ENCODE data around the gene SEL1L3. TPM values are rescaled to one million over a fixed set of nuclear protein-coding genes. Genes with fewer than 3 reads are reported as not detected.

Gene SEL1L3
- total and polyA plus RNA-seq, 2 donors (not counting 1 experiment from before 2014, with no cell fraction given) = 120 to 280 TPM

- H2AFZ ChIP-seq (ENCODE audit: insufficient read depth, low read depth, low read length, poor library complexity, severe bottlenecking) = no peak overlapping the region
- H3K9me3 ChIP-seq (ENCODE audit: control extremely low read depth in 1 of 3, control insufficient read depth in 2 of 3, insufficient read depth in 1 of 3, low read length in 2 of 3) = no peaks in the 10 kb centered on the region
- WGBS (ENCODE audit: insufficient coverage) = 100% methylated on average over 1 of the region's 4 CpGs
- TF ChIP-seq EZH2 (IDR thresholded peaks at IDR 0.05; ENCODE audit: borderline replicate concordance, insufficient read depth, low read depth, low read length, poor library complexity, severe bottlenecking) (no peak), CTCF (IDR thresholded peaks at IDR 0.05) (no peak)
- Mint-ChIP-seq H3K27ac (no peak overlapping the region), H3K27me3 (no peaks in the 10 kb centered on the region), H3K9me3 (ENCODE audit: insufficient read depth) (no peaks in the 10 kb centered on the region), H3K4me3 (no peak overlapping the region), H3K4me1 (peaks cover 7% of the 10 kb centered on the region)
- no peak overlapping the region for H3K27ac ChIP-seq (ENCODE audit: low read length in 2 of 2)
- no peak overlapping the region for H3K9ac ChIP-seq (ENCODE audit: low read length)
- ATAC-seq (ENCODE audit: low read depth) (no peak), DNase-seq (no peak)
- H4K20me1 ChIP-seq (ENCODE audit: control insufficient read depth, insufficient read depth, low read length, poor library complexity, severe bottlenecking) = peaks cover 87% of the 10 kb centered on the region
- no peaks in the 10 kb centered on the region for H3K27me3 ChIP-seq (replicated peaks in 1 of 4; ENCODE audit: control extremely low read depth in 1 of 4, control insufficient read depth in 3 of 4, insufficient read depth in 4 of 4, low read length in 3 of 4)
- intact Hi-C loops (cut with micrococcal nuclease) = no loop called here
- peaks cover 0 to 89% of the 10 kb centered on the region in 2 experiments for H3K36me3 ChIP-seq (replicated peaks in 1 of 2; ENCODE audit: control extremely low read depth in 1 of 2, control insufficient read depth in 1 of 2, extremely low read depth in 1 of 2, insufficient read depth in 2 of 2, low read length in 1 of 2)
- ChIA-PET POLR2A (no interaction called here), CTCF (interaction anchor here (1.1 kb wide), 2 partner anchors 14 to 583 kb away, joined by 3 to 4 read pairs; no protein-coding TSS in a partner anchor)
- H3K4me1 ChIP-seq (ENCODE audit: control insufficient read depth in 2 of 2, insufficient read depth in 2 of 2, low read length in 2 of 2) = no peaks in the 10 kb centered on the region
- peaks cover 69% of the 10 kb centered on the region for H3K79me2 ChIP-seq (ENCODE audit: control insufficient read depth, insufficient read depth, low read length)
- H3K4me3 ChIP-seq (ENCODE audit: control extremely low read depth in 1 of 5, extremely low read depth in 1 of 5, insufficient read depth in 1 of 5, low read depth in 2 of 5, low read length in 4 of 5) = no peak overlapping the region
- H3K4me2 ChIP-seq (replicated peaks; ENCODE audit: low read depth, low read length, poor library complexity, severe bottlenecking) = no peak overlapping the region
Measured at GRCh38 chr4:25827897-25828296, 34.9 kb downstream of the SEL1L3 start.

GRCh38 chr4:25827373-25827772 lies 35.4 kb downstream of the SEL1L3 start:
- no peaks in the 10 kb centered on the region for H3K27me3 Mint-ChIP-seq
- Histone ChIP-seq H2AFZ (ENCODE audit: insufficient read depth, low read depth, low read length, poor library complexity, severe bottlenecking) (no peak overlapping the region), H3K4me3 (ENCODE audit: control extremely low read depth in 1 of 5, extremely low read depth in 1 of 5, insufficient read depth in 1 of 5, low read depth in 2 of 5, low read length in 4 of 5) (no peak overlapping the region), H3K27me3 (replicated peaks in 1 of 4; ENCODE audit: control extremely low read depth in 1 of 4, control insufficient read depth in 3 of 4, insufficient read depth in 4 of 4, low read length in 3 of 4) (no peaks in the 10 kb centered on the region), H3K36me3 (replicated peaks in 1 of 2; ENCODE audit: control extremely low read depth in 1 of 2, control insufficient read depth in 1 of 2, extremely low read depth in 1 of 2, insufficient read depth in 2 of 2, low read length in 1 of 2) (peaks cover 0 to 89% of the 10 kb centered on the region in 2 experiments), H3K4me1 (ENCODE audit: control insufficient read depth in 2 of 2, insufficient read depth in 2 of 2, low read length in 2 of 2) (no peaks in the 10 kb centered on the region), H3K4me2 (replicated peaks; ENCODE audit: low read depth, low read length, poor library complexity, severe bottlenecking) (no peak overlapping the region), H3K9ac (ENCODE audit: low read length) (no peak overlapping the region), H3K9me3 (ENCODE audit: control extremely low read depth in 1 of 3, control insufficient read depth in 2 of 3, insufficient read depth in 1 of 3, low read length in 2 of 3) (no peaks in the 10 kb centered on the region), H4K20me1 (ENCODE audit: control insufficient read depth, insufficient read depth, low read length, poor library complexity, severe bottlenecking) (peaks cover 87% of the 10 kb centered on the region), H3K79me2 (ENCODE audit: control insufficient read depth, insufficient read depth, low read length) (peaks cover 67% of the 10 kb centered on the region), H3K27ac (ENCODE audit: low read length in 2 of 2) (no peak overlapping the region)
- peaks cover 3% of the 10 kb centered on the region for H3K4me1 Mint-ChIP-seq
- no peak for DNase-seq
- no peak for ATAC-seq (ENCODE audit: low read depth)
- H3K27ac Mint-ChIP-seq = no peak overlapping the region
- no peaks in the 10 kb centered on the region for H3K9me3 Mint-ChIP-seq (ENCODE audit: insufficient read depth)
- CTCF ChIA-PET = interaction anchor here (1.1 kb wide), 1 partner anchor 583 kb away, joined by 3 read pairs; no protein-coding TSS in a partner anchor
- intact Hi-C loops (cut with micrococcal nuclease) = no loop called here
- H3K4me3 Mint-ChIP-seq = no peak overlapping the region
- TF ChIP-seq CTCF (IDR thresholded peaks at IDR 0.05) (no peak), EZH2 (IDR thresholded peaks at IDR 0.05; ENCODE audit: borderline replicate concordance, insufficient read depth, low read depth, low read length, poor library complexity, severe bottlenecking) (no peak)
- 92% methylated on average over 3 of the region's 4 CpGs for WGBS (ENCODE audit: insufficient coverage)
- POLR2A ChIA-PET = no interaction called here
